Cerebellar nuclear complex (tissue), 1 donor: Measurements from ENCODE around the gene GEMIN5.
"Not testable (repeated sequence)": the region's sequence is repeated elsewhere in the genome, so short reads cannot be mapped to it uniquely, and the experiment has no call there.

Source experiments
- DNase-seq, 2 experiments: peaks; one replicate each; lab custom pipeline; 2025; lab: John Stamatoyannopoulos, UW

The GEMIN5 gene

GRCh38 chr5:154940772-154941620 lies 3.0 kb upstream of the GEMIN5 start, which contains the start of gene MRPL22:
MRPL22 (plus strand) TSS chr5:154941073; CDS start chr5:154941111, 38 bp downstream.
- DNase-seq = peak in 1 of 2 experiments; percentile 45

- DNase-seq = no peak
Measured at GRCh38 chr5:154940375-154940771, 2.4 kb upstream of the GEMIN5 start.

GRCh38 chr5:154939387-154939786 lies 1.4 kb upstream of the GEMIN5 start:
- not testable (repeated sequence) for DNase-seq

GRCh38 chr5:154937186-154937717 lies 759 bp downstream of the GEMIN5 start:
- DNase-seq = no peak

- no peak for DNase-seq
Measured at GRCh38 chr5:154934881-154935280, 3.1 kb downstream of the GEMIN5 start.

GRCh38 chr5:154933537-154933936 lies 4.5 kb downstream of the GEMIN5 start:
- no peak for DNase-seq

GRCh38 chr5:154923441-154924430 lies 14.3 kb downstream of the GEMIN5 start:
- no peak for DNase-seq

GRCh38 chr5:154917757-154918156 lies 20.3 kb downstream of the GEMIN5 start:
- DNase-seq = no peak

- DNase-seq = no peak
Measured at GRCh38 chr5:154916874-154917273, 21.1 kb downstream of the GEMIN5 start.

- not testable (repeated sequence) for DNase-seq
Measured at GRCh38 chr5:154905601-154906000, 32.4 kb downstream of the GEMIN5 start.

GRCh38 chr5:154901913-154902312 lies 36.1 kb downstream of the GEMIN5 start:
- DNase-seq = no peak

GRCh38 chr5:154901276-154901675 lies 36.7 kb downstream of the GEMIN5 start:
- DNase-seq = no peak

GRCh38 chr5:154900066-154900465 lies 37.9 kb downstream of the GEMIN5 start:
- no peak for DNase-seq

- DNase-seq = no peak
Measured at GRCh38 chr5:154899151-154899816, 38.7 kb downstream of the GEMIN5 start.

- DNase-seq = no peak
Measured at GRCh38 chr5:154898210-154898609, 39.8 kb downstream of the GEMIN5 start.

- DNase-seq = no peak
Measured at GRCh38 chr5:154896562-154897165, 41.3 kb downstream of the GEMIN5 start.

- DNase-seq = no peak
Measured at GRCh38 chr5:154895606-154896561, 42.1 kb downstream of the GEMIN5 start.

- DNase-seq = no peak
Measured at GRCh38 chr5:154893381-154893780, 44.6 kb downstream of the GEMIN5 start.

GRCh38 chr5:154892369-154892771 lies 45.6 kb downstream of the GEMIN5 start:
- DNase-seq = no peak

- DNase-seq = no peak
Measured at GRCh38 chr5:154885439-154885838, 52.6 kb downstream of the GEMIN5 start.
